HepG2 (cell line): ENCODE results near the gene ACAP1. TPM values are rescaled to one million over a fixed set of nuclear protein-coding genes. Genes with fewer than 3 reads are reported as not detected.
A peak's percentile ranks its signal among the peaks of the same experiment; 100 is the strongest.

ENCODE experiments used
- CBX5 ChIP-seq: sonication (generic); formaldehyde crosslinking; IDR thresholded peaks from 2 replicates; pipeline ENCODE4 v1.4.0; 2020; ENCODE audit warnings: missing genetic modification reagents, borderline replicate concordance
- DMAP1 ChIP-seq: IDR thresholded peaks from 2 replicates; pipeline ENCODE4 v1.6.1; 2016
- DR1 ChIP-seq: sonication (generic); formaldehyde crosslinking; IDR thresholded peaks from 2 replicates; pipeline ENCODE4 v1.8.0; 2021; ENCODE audit warnings: mild to moderate bottlenecking, missing genetic modification reagents, inconsistent platforms
- HIVEP1 ChIP-seq: sonication (generic); formaldehyde crosslinking; IDR thresholded peaks from 2 replicates; pipeline ENCODE4 v1.4.0; 2020; ENCODE audit warnings: mild to moderate bottlenecking, missing genetic modification reagents
- KLF13 ChIP-seq: sonication (generic); formaldehyde crosslinking; IDR thresholded peaks from 2 replicates; pipeline ENCODE4 v1.4.0; 2020; ENCODE audit warnings: mild to moderate bottlenecking, missing genetic modification reagents
- RAD21 ChIP-seq: fragments of 450-650 bp; formaldehyde crosslinking; IDR thresholded peaks from 2 replicates; pipeline ENCODE4 v1.5.0; 2020; ENCODE audit warnings: mild to moderate bottlenecking
- TBX2 ChIP-seq: sonication (generic); formaldehyde crosslinking; IDR thresholded peaks from 2 replicates; pipeline ENCODE4 v1.5.0; 2020; ENCODE audit warnings: missing genetic modification reagents, mild to moderate bottlenecking, borderline replicate concordance
- ZKSCAN8 ChIP-seq: IDR thresholded peaks from 2 replicates; pipeline ENCODE4 v1.6.1; 2016; ENCODE audit warnings: borderline replicate concordance, missing genetic modification reagents, missing compliant biosample characterization
- ZNF143 ChIP-seq: sonication (generic); formaldehyde crosslinking; IDR thresholded peaks from 2 replicates; pipeline ENCODE4 v1.4.0; 2020; ENCODE audit warnings: missing genetic modification reagents
- ZNF225 ChIP-seq: sonication (generic); formaldehyde crosslinking; IDR thresholded peaks from 2 replicates; pipeline ENCODE4 v1.4.0; 2020; ENCODE audit warnings: mild to moderate bottlenecking, missing genetic modification reagents
- ZNF329 ChIP-seq: sonication (generic); formaldehyde crosslinking; IDR thresholded peaks from 2 replicates; pipeline ENCODE4 v1.9.0; 2021; ENCODE audit warnings: low read depth, mild to moderate bottlenecking, missing genetic modification reagents
- ZNF720 ChIP-seq: sonication (generic); formaldehyde crosslinking; IDR thresholded peaks from 2 replicates; pipeline ENCODE4 v1.4.0; 2020; ENCODE audit warnings: missing genetic modification reagents
- polyA plus RNA-seq, 8 experiments: library from polyadenylated mRNA; depleted of rRNA in 3 of 8; stranded (reverse) in 7 of 8; unstranded in 1 of 8; fragments of >200 nt; fragmentation: Illumina TruSeq in 4 of 8; extraction: Trizol in 4 of 8; gene quantifications; 2 replicates each; pipeline versions ENCODE4 v1.2.1 to v1.2.3, GENCODE V29; 2011 to 2016; ENCODE audit warnings: low read depth in 4 of 8, missing spikeins in 1 of 8, mixed read lengths in 1 of 8; ENCODE audit not compliant: insufficient read depth in 1 of 8
- total RNA-seq, 5 experiments: library from RNA; depleted of rRNA; stranded (reverse); fragments of >200 nt; fragmentation: Illumina TruSeq; extraction: Trizol; gene quantifications; 2 replicates each; pipeline ENCODE4 v1.2.3, GENCODE V29; 2016; ENCODE audit warnings: low read depth in 1 of 5
- TF ChIP-seq, protein P1 (sequence below): sonication (generic); formaldehyde crosslinking; IDR thresholded peaks from one replicate; pipeline ENCODE4 v1.5.1; 2020; ENCODE audit warnings: mild to moderate bottlenecking, missing genetic modification reagents; ENCODE audit errors: not compliant biosample characterization
- TF ChIP-seq, protein P2 (sequence below): fragments of 450-650 bp; IDR thresholded peaks from 2 replicates; pipeline ENCODE4 v1.6.1; 2017; ENCODE audit warnings: mild to moderate bottlenecking
- TF ChIP-seq, protein P3 (sequence below): sonication (generic); formaldehyde crosslinking; IDR thresholded peaks from 2 replicates; pipeline ENCODE4 v1.4.0; 2020; ENCODE audit warnings: low read depth, mild to moderate bottlenecking, missing genetic modification reagents
- TF ChIP-seq, protein P4 (sequence below): sonication (generic); formaldehyde crosslinking; IDR thresholded peaks from 2 replicates; pipeline ENCODE4 v1.4.0; 2020; ENCODE audit warnings: missing genetic modification reagents, borderline replicate concordance

ACAP1 gene
- total and polyA plus RNA-seq, 2 of the 13 experiments (the other 11 are each of a cell fraction or from before 2014, with no cell fraction given), result 1.3 to 2.5 TPM

DNA sequence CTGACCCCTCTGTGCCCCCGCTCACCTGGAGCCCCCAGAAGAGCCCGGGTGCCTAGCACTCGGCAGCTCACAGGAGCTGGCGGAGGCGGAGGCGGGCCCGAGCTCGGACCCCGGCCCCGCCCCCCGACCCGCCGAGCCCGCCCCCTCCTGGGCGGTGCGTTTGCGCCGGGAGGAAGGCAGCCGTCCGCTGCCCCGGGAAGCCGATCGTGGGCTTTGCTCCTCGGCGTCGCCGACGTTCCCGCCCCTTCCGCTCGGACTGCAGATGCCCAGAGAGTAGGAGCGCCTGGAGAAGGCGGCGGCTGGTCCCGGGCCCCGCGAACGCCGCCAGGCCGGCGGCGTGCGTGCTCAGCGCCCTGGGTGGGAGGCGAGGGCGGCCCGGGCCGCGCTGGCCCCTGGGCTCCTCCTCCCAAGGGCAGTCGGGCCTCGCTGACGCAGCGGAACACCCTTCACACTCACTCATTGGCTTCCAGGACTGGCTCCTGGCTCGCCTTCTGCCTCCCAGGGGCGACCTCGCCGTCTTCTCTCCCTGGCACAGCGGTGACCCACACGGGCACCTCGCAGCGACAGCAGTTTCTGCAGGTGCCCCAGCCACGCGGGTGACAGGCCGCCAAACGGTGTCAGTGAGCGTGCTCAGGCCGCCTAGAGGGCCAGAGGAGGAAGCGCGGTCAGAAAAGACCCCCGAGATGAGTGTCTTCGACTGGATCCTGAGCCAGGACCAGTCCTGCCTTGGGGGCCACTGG, 58.3 kb downstream of the ACAP1 start, which contains the start of gene PLSCR3 (continued):
- TF ChIP-seq, protein P1, sequence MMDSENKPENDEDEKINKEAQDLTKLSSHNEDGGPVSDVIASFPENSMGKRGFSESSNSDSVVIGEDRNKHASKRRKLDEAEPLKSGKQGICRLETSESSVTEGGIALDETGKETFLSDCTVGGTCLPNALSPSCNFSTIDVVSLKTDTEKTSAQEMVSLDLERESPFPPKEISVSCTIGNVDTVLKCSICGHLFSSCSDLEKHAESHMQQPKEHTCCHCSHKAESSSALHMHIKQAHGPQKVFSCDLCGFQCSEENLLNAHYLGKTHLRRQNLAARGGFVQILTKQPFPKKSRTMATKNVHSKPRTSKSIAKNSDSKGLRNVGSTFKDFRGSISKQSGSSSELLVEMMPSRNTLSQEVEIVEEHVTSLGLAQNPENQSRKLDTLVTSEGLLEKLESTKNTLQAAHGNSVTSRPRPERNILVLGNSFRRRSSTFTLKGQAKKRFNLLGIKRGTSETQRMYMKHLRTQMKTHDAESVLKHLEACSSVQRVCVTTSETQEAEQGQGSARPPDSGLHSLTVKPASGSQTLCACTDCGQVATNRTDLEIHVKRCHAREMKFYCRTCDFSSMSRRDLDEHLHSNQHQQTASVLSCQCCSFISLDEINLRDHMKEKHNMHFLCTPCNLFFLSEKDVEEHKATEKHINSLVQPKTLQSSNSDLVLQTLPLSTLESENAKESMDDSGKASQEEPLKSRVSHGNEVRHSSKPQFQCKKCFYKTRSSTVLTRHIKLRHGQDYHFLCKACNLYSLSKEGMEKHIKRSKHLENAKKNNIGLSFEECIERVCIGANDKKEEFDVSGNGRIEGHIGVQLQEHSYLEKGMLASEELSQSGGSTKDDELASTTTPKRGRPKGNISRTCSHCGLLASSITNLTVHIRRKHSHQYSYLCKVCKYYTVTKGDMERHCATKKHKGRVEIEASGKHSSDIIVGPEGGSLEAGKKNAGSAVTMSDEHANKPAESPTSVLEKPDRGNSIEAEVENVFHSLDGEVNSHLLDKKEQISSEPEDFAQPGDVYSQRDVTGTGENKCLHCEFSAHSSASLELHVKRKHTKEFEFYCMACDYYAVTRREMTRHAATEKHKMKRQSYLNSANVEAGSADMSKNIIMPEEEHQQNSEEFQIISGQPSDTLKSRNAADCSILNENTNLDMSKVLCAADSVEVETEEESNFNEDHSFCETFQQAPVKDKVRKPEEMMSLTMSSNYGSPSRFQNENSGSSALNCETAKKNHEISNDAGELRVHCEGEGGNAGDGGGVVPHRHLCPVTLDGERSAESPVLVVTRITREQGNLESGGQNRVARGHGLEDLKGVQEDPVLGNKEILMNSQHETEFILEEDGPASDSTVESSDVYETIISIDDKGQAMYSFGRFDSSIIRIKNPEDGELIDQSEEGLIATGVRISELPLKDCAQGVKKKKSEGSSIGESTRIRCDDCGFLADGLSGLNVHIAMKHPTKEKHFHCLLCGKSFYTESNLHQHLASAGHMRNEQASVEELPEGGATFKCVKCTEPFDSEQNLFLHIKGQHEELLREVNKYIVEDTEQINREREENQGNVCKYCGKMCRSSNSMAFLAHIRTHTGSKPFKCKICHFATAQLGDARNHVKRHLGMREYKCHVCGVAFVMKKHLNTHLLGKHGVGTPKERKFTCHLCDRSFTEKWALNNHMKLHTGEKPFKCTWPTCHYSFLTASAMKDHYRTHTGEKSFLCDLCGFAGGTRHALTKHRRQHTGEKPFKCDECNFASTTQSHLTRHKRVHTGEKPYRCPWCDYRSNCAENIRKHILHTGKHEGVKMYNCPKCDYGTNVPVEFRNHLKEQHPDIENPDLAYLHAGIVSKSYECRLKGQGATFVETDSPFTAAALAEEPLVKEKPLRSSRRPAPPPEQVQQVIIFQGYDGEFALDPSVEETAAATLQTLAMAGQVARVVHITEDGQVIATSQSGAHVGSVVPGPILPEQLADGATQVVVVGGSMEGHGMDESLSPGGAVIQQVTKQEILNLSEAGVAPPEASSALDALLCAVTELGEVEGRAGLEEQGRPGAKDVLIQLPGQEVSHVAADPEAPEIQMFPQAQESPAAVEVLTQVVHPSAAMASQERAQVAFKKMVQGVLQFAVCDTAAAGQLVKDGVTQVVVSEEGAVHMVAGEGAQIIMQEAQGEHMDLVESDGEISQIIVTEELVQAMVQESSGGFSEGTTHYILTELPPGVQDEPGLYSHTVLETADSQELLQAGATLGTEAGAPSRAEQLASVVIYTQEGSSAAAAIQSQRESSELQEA (CRISPR knock-in tag), result peak; percentile 88
- TF ChIP-seq, protein P2, sequence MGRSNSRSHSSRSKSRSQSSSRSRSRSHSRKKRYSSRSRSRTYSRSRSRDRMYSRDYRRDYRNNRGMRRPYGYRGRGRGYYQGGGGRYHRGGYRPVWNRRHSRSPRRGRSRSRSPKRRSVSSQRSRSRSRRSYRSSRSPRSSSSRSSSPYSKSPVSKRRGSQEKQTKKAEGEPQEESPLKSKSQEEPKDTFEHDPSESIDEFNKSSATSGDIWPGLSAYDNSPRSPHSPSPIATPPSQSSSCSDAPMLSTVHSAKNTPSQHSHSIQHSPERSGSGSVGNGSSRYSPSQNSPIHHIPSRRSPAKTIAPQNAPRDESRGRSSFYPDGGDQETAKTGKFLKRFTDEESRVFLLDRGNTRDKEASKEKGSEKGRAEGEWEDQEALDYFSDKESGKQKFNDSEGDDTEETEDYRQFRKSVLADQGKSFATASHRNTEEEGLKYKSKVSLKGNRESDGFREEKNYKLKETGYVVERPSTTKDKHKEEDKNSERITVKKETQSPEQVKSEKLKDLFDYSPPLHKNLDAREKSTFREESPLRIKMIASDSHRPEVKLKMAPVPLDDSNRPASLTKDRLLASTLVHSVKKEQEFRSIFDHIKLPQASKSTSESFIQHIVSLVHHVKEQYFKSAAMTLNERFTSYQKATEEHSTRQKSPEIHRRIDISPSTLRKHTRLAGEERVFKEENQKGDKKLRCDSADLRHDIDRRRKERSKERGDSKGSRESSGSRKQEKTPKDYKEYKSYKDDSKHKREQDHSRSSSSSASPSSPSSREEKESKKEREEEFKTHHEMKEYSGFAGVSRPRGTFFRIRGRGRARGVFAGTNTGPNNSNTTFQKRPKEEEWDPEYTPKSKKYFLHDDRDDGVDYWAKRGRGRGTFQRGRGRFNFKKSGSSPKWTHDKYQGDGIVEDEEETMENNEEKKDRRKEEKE, result no peak
- TF ChIP-seq ZNF143 (CRISPR knock-in tag) (0 out of 2 replicates have a peak, but pooled peaks have one; percentile 23), RAD21 (CRISPR knock-in tag) (peak; percentile 43; the same call in 1 of the 2 replicates), KLF13 (CRISPR knock-in tag) (no peak), DMAP1 (CRISPR knock-in tag) (peak; percentile 64; the same call in 1 of the 2 replicates), ZNF225 (0 out of 2 replicates have a peak, but pooled peaks have one; percentile 51), ZNF329 (CRISPR knock-in tag) (0 out of 2 replicates have a peak, but pooled peaks have one; percentile 13), ZNF720 (CRISPR knock-in tag) (no peak), DR1 (CRISPR knock-in tag) (peak; percentile 48; the same call in 1 of the 2 replicates), HIVEP1 (CRISPR knock-in tag) (no peak), ZKSCAN8 (CRISPR knock-in tag) (no peak), TBX2 (CRISPR knock-in tag) (peak; percentile 41; the same call in 1 of the 2 replicates), CBX5 (CRISPR knock-in tag) (0 out of 2 replicates have a peak, but pooled peaks have one; percentile 61)
- TF ChIP-seq, protein P3, sequence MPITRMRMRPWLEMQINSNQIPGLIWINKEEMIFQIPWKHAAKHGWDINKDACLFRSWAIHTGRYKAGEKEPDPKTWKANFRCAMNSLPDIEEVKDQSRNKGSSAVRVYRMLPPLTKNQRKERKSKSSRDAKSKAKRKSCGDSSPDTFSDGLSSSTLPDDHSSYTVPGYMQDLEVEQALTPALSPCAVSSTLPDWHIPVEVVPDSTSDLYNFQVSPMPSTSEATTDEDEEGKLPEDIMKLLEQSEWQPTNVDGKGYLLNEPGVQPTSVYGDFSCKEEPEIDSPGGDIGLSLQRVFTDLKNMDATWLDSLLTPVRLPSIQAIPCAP (CRISPR knock-in tag), result no peak
- TF ChIP-seq, protein P4, sequence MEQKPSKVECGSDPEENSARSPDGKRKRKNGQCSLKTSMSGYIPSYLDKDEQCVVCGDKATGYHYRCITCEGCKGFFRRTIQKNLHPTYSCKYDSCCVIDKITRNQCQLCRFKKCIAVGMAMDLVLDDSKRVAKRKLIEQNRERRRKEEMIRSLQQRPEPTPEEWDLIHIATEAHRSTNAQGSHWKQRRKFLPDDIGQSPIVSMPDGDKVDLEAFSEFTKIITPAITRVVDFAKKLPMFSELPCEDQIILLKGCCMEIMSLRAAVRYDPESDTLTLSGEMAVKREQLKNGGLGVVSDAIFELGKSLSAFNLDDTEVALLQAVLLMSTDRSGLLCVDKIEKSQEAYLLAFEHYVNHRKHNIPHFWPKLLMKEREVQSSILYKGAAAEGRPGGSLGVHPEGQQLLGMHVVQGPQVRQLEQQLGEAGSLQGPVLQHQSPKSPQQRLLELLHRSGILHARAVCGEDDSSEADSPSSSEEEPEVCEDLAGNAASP (CRISPR knock-in tag), result peak; percentile 37; the same call in 1 of the 2 replicates
